HG02943 (cell line): ENCODE measurements around the gene SETBP1.

Source experiments
- ATAC-seq: cut with Tn5 transposase; IDR thresholded peaks from one replicate; pipeline ENCODE4 v1.9.1; 2021; ENCODE audit warnings: mild to moderate bottlenecking, low read depth, moderate library complexity; ENCODE audit not compliant: unreplicated experiment

The SETBP1 gene

GRCh38 chr18:44730803-44731529 is 50.3 kb downstream of the SETBP1 start:
- no peak for ATAC-seq

GRCh38 chr18:44731530-44732237 is 51.0 kb downstream of the SETBP1 start:
- ATAC-seq = no peak

GRCh38 chr18:44732238-44732563 is 51.5 kb downstream of the SETBP1 start:
- no peak for ATAC-seq

- no peak for ATAC-seq
These were observed 51.9 kb downstream of the SETBP1 start for GRCh38 chr18:44732599-44732998.

GRCh38 chr18:44733069-44733753 is 52.5 kb downstream of the SETBP1 start:
- no peak for ATAC-seq

- no peak for ATAC-seq
These were observed 53.2 kb downstream of the SETBP1 start for GRCh38 chr18:44733754-44734465.

GRCh38 chr18:44735096-44735495 is 54.4 kb downstream of the SETBP1 start:
- ATAC-seq = no peak

GRCh38 chr18:44736664-44737380 is 56.1 kb downstream of the SETBP1 start:
- no peak for ATAC-seq

- ATAC-seq = no peak
These were observed 56.9 kb downstream of the SETBP1 start for GRCh38 chr18:44737623-44738022.

GRCh38 chr18:44740000-44740399 is 59.3 kb downstream of the SETBP1 start:
- no peak for ATAC-seq

- no peak for ATAC-seq
These were observed 60.4 kb downstream of the SETBP1 start for GRCh38 chr18:44741085-44741484.

- ATAC-seq = no peak
These were observed 60.8 kb downstream of the SETBP1 start for GRCh38 chr18:44741511-44741910.

GRCh38 chr18:44742126-44742525 is 61.4 kb downstream of the SETBP1 start:
- no peak for ATAC-seq

- no peak for ATAC-seq
These were observed 62.1 kb downstream of the SETBP1 start for GRCh38 chr18:44742718-44743311.

GRCh38 chr18:44743631-44744030 is 62.9 kb downstream of the SETBP1 start:
- ATAC-seq = no peak

GRCh38 chr18:44744161-44745121 is 63.8 kb downstream of the SETBP1 start:
- ATAC-seq = no peak

GRCh38 chr18:44747157-44747556 is 66.5 kb downstream of the SETBP1 start:
- no peak for ATAC-seq

GRCh38 chr18:44748582-44748981 is 67.9 kb downstream of the SETBP1 start:
- ATAC-seq = no peak

- ATAC-seq = no peak
These were observed 70.1 kb downstream of the SETBP1 start for GRCh38 chr18:44750774-44751173.
